HG03196 (cell line): Measurements from ENCODE around the gene TGFBR3L.
"Not testable (repeated sequence)": the region's sequence is repeated elsewhere in the genome, so short reads cannot be mapped to it uniquely, and the experiment has no call there.

Source experiments
- ATAC-seq: cut with Tn5 transposase; IDR thresholded peaks from one replicate; pipeline ENCODE4 v1.9.1; 2021; ENCODE audit not compliant: unreplicated experiment

The TGFBR3L gene

GRCh38 chr19:7916103-7916954, 1.7 kb downstream of the TGFBR3L start:
- ATAC-seq = no peak

- ATAC-seq = no peak
These were observed 2.3 kb downstream of the TGFBR3L start for GRCh38 chr19:7916955-7917266.

- no peak for ATAC-seq
These were observed 2.8 kb downstream of the TGFBR3L start for GRCh38 chr19:7917267-7918061.

GRCh38 chr19:7918062-7918614, 3.5 kb downstream of the TGFBR3L start:
- not testable (repeated sequence) for ATAC-seq

- no peak for ATAC-seq
These were observed 4.2 kb downstream of the TGFBR3L start for GRCh38 chr19:7918615-7919421.

GRCh38 chr19:7919610-7920518, 5.2 kb downstream of the TGFBR3L start, which contains the start of gene SNAPC2:
SNAPC2 (plus strand) TSS chr19:7920338; CDS start chr19:7920367, 29 bp downstream.
- ATAC-seq = peak; percentile 56

- ATAC-seq = peak; percentile 34
These were observed 6.1 kb downstream of the TGFBR3L start for GRCh38 chr19:7920519-7921301.

- ATAC-seq = no peak
These were observed 6.8 kb downstream of the TGFBR3L start for GRCh38 chr19:7921302-7921966.

- no peak for ATAC-seq
These were observed 7.6 kb downstream of the TGFBR3L start for GRCh38 chr19:7921967-7922835.

GRCh38 chr19:7922836-7923195, 8.2 kb downstream of the TGFBR3L start:
- ATAC-seq = no peak

- no peak for ATAC-seq
These were observed 8.9 kb downstream of the TGFBR3L start for GRCh38 chr19:7923295-7924191.

- no peak for ATAC-seq
These were observed 9.6 kb downstream of the TGFBR3L start for GRCh38 chr19:7924241-7924640.

GRCh38 chr19:7924651-7925170, 10.1 kb downstream of the TGFBR3L start:
- ATAC-seq = no peak

- ATAC-seq = no peak
These were observed 10.7 kb downstream of the TGFBR3L start for GRCh38 chr19:7925171-7925851.

- ATAC-seq = no peak
These were observed 11.5 kb downstream of the TGFBR3L start, which contains the start of gene CTXN1 for GRCh38 chr19:7926021-7926726. CTXN1 (minus strand) TSS chr19:7926135; CDS start chr19:7925538, 597 bp downstream.
